Left ventricle myocardium inferior (tissue), 1 donor: ENCODE measurements around the gene ATP1A4. TPM values are rescaled to one million over a fixed set of nuclear protein-coding genes. Genes with fewer than 3 reads are reported as not detected.

Experiments
- DNase-seq: peaks from one replicate; pipeline ENCODE4 v3.0.0-alpha.2; 2020
- H3K27ac ChIP-seq: fragments of 200-600 bp; replicated peaks from 2 replicates; pipeline ENCODE4 v1.8.0; 2021
- H3K27me3 ChIP-seq: fragments of 200-600 bp; 2 replicates; pipeline ENCODE4 v1.8.0; 2021; ENCODE audit warnings: low read depth
- H3K36me3 ChIP-seq: fragments of 200-600 bp; 2 replicates; pipeline ENCODE4 v1.8.0; 2021
- H3K4me1 ChIP-seq: fragments of 200-600 bp; 2 replicates; pipeline ENCODE4 v1.8.0; 2021
- H3K4me3 ChIP-seq: fragments of 200-600 bp; 2 replicates; pipeline ENCODE4 v1.8.0; 2021; ENCODE audit warnings: mild to moderate bottlenecking, moderate library complexity
- H3K9me3 ChIP-seq: fragments of 200-600 bp; replicated peaks from 2 replicates; pipeline ENCODE4 v1.8.0; 2021
- intact Hi-C: fragments of 100-400 bp; cut with micrococcal nuclease; formaldehyde crosslinking; loops from one replicate; pipeline ENCODE4 v1.11.0; 2022
- total RNA-seq: library from RNA; stranded (reverse); fragmentation: NEBNext Ultra II Directional; extraction: Animal tissue kit (Norgen Biotek cat#: 25700); gene quantifications from one replicate; pipeline ENCODE4 v1.2.1, GENCODE V29; 2021
- TF ChIP-seq, protein P1 (sequence below): fragments of 200-600 bp; IDR thresholded peaks from 2 replicates; pipeline ENCODE4 v1.8.0; 2021; ENCODE audit warnings: antibody characterized with exemption, mild to moderate bottlenecking, borderline replicate concordance
- donor health status: DM: no; HTN: yes; CAD: no; lungs with severe emphysema.

The ATP1A4 gene
- total RNA-seq, 1 donor from 2014 or later: 0.11 TPM

DNA sequence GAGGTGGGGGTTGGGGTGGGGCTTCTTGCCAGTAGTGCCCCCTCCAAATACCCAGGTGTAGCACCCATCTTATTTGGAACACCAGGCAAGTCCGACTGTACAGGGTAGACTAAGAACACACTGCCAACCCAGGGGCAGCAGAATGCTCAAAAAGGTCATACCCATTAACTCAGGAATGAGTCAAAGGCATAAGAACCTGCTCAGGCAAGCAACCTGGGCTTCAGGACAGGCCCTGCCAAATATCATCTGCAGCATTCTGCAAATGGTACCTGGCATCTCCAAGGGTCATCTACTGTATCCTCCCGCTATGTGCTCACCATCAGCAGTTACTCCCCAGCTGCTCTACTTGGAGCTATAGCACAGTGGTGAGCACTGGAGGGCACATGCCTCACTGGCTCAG lies 73.2 kb downstream of the ATP1A4 start:
- DNase-seq: no peak
- H3K4me3 ChIP-seq: no peak overlapping the region
- no peaks in the 10 kb centered on the region for H3K27me3 ChIP-seq
- H3K9me3 ChIP-seq: no peaks in the 10 kb centered on the region
- peaks cover 33% of the 10 kb centered on the region for H3K4me1 ChIP-seq
- peaks cover 96% of the 10 kb centered on the region for H3K36me3 ChIP-seq
- TF ChIP-seq, protein P1, sequence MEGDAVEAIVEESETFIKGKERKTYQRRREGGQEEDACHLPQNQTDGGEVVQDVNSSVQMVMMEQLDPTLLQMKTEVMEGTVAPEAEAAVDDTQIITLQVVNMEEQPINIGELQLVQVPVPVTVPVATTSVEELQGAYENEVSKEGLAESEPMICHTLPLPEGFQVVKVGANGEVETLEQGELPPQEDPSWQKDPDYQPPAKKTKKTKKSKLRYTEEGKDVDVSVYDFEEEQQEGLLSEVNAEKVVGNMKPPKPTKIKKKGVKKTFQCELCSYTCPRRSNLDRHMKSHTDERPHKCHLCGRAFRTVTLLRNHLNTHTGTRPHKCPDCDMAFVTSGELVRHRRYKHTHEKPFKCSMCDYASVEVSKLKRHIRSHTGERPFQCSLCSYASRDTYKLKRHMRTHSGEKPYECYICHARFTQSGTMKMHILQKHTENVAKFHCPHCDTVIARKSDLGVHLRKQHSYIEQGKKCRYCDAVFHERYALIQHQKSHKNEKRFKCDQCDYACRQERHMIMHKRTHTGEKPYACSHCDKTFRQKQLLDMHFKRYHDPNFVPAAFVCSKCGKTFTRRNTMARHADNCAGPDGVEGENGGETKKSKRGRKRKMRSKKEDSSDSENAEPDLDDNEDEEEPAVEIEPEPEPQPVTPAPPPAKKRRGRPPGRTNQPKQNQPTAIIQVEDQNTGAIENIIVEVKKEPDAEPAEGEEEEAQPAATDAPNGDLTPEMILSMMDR: no peak
- H3K27ac ChIP-seq: no peak overlapping the region
- intact Hi-C loops: no loop called here

DNA sequence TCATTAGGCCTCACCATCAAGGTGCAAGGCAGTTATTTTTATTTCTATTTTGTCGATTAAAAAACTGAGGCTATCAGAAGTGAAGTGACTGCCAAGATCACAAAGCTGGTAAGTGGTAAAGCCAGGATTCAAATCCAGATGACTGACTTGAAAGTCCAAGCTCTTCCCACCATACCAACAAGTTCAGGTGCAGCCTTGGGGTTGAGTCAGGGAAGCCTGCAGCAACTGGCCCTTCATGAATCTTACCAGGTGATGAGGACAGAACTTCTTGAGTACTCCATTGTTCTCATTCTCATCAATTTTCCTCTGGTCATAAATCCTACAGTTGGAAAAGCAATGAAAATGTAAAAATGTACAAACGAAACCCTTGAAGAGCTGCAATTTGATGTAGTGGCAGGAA lies 73.9 kb downstream of the ATP1A4 start:
- intact Hi-C loops: no loop called here
- TF ChIP-seq, protein P1: no peak
- no peak overlapping the region for H3K4me3 ChIP-seq
- no peaks in the 10 kb centered on the region for H3K27me3 ChIP-seq
- no peaks in the 10 kb centered on the region for H3K9me3 ChIP-seq
- peaks cover 25% of the 10 kb centered on the region for H3K4me1 ChIP-seq
- DNase-seq: no peak
- peaks cover 99% of the 10 kb centered on the region for H3K36me3 ChIP-seq
- H3K27ac ChIP-seq: no peak overlapping the region

DNA sequence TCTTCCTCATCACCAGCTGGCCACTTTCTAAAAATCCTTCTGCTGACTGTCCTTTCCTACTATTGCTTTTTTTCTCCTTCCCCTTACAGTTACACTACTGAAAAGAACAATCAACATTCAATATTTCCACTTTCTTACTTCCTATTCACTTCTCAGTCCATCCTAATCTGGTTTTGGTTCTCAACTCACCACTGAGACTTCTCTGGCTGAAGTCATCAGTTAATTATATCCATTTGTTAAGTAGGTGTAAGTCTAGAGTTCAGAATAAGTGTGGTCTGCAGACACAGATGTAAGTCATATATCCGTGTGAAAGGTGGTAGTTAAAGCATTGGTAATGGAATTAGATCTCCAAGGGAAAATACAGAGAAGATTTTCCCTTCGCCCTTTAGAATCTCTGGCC lies 75.2 kb downstream of the ATP1A4 start:
- Histone ChIP-seq H3K27me3 (no peaks in the 10 kb centered on the region), H3K27ac (peak overlapping the region; percentile 9), H3K4me3 (no peak overlapping the region), H3K36me3 (peaks cover 99% of the 10 kb centered on the region), H3K4me1 (peaks cover 17% of the 10 kb centered on the region), H3K9me3 (no peaks in the 10 kb centered on the region)
- DNase-seq: no peak
- TF ChIP-seq, protein P1: no peak
- intact Hi-C loops: no loop called here

DNA sequence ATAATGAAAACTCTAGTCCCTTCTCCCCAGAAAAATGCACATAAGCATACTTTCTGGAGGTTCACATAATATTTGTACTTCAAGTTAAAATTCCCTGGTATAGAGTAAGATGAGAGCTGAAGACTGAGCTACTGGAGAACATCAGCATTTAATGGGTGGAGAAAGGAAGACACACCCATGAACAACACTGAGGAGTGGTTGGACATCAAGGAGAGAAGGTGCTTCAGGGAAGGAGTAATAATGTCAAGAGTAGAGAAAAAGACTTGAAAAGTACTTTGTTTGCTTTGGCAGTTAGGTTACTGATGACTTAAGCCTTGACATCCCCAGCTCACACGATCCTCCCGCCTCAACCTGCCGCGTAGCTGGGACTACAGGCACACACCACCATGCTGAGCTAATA lies 75.6 kb downstream of the ATP1A4 start:
- H3K27ac ChIP-seq: no peak overlapping the region
- TF ChIP-seq, protein P1: no peak
- H3K36me3 ChIP-seq: peaks cover 99% of the 10 kb centered on the region
- no peak overlapping the region for H3K4me3 ChIP-seq
- no peaks in the 10 kb centered on the region for H3K9me3 ChIP-seq
- no peak for DNase-seq
- H3K27me3 ChIP-seq: no peaks in the 10 kb centered on the region
- H3K4me1 ChIP-seq: peaks cover 17% of the 10 kb centered on the region
- intact Hi-C loops: no loop called here

DNA sequence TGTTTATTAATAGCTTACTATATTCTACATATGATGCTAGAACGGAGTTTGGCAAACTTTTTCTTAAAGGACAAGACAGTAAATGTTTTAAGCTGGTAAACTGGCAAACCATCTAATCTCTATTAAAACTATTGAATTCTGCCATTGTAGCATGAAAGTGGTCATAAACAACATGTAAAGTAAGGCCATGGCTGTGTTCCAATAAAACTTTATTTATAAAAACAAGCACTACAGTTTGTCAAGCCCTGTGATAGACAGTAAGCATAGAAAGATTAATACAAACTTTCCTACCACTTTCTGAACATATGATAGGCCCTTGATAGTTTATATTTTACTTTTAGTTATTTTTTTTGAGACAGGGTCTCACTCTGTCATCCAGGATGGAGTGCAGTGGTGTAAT lies 76.2 kb downstream of the ATP1A4 start:
- Histone ChIP-seq H3K4me3 (no peak overlapping the region), H3K4me1 (peaks cover 17% of the 10 kb centered on the region), H3K27ac (no peak overlapping the region), H3K27me3 (no peaks in the 10 kb centered on the region), H3K36me3 (peaks cover 99% of the 10 kb centered on the region), H3K9me3 (no peaks in the 10 kb centered on the region)
- no peak for DNase-seq
- TF ChIP-seq, protein P1: no peak
- intact Hi-C loops: no loop called here

DNA sequence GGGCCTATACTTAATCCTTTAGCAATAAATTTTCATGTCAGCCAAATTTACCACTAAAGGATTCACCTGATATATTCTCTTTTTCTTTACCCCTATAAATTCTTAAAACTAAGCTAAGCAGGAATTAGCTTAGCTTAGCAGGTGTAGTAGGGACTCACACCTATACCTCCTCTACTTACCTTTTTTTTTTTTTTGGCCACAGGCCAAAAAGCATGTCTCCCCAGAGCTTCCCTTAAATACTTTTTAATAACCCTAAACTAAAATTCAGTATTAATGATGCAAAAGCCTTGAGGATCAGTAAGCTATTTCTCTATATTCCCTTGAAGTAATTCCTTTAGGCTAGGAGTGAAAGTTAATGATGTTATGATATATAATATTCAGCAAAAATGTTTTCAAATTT lies 77.0 kb downstream of the ATP1A4 start:
- intact Hi-C loops: no loop called here
- Histone ChIP-seq H3K4me3 (no peak overlapping the region), H3K27ac (no peak overlapping the region), H3K27me3 (no peaks in the 10 kb centered on the region), H3K9me3 (no peaks in the 10 kb centered on the region), H3K36me3 (peaks cover 99% of the 10 kb centered on the region), H3K4me1 (peaks cover 17% of the 10 kb centered on the region)
- no peak for DNase-seq
- TF ChIP-seq, protein P1: no peak
